ENCODE results near the gene ZNF132.

Gene ZNF132

DNA sequence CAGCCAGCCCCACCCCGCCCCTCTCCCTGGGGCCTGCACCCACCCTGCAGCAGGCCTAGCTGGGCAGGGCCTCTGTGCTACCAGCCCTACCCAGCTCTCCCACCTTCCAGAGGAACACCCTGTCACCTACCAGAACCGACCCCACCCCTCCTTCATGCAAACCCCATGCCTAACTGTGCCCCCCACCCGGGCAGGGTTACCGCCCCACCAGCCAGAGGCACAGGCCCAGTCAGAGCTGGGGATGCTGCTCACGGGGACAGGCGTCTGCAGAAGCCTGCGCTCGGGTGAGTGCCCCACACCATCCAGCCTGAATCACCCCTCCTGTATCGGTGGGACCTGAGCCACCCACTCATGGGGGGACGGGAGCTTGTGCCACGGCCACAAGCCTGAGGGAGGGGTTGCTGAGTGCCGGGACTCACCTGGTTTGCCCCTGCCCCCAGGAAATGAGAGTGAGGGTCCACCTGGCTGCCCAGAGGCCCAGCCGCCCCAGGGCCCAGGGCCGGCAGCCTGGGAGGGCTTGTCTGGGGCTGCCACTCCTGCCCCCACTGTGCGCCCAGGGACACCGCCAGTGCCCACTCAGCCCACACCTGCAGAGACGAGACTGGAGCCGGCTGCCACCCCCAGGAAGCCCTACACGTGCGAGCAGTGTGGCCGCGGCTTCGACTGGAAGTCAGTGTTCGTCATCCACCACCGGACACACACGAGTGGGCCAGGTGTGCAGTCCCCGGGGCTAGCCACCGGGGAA lies 40.0 kb upstream of the ZNF132 start:
- no peak for DNase-seq (ENCODE audit: low read depth)
- no peak overlapping the region for H3K4me3 ChIP-seq (ENCODE audit: control insufficient read depth, low read depth, low read length)
- TF ChIP-seq, protein P1, sequence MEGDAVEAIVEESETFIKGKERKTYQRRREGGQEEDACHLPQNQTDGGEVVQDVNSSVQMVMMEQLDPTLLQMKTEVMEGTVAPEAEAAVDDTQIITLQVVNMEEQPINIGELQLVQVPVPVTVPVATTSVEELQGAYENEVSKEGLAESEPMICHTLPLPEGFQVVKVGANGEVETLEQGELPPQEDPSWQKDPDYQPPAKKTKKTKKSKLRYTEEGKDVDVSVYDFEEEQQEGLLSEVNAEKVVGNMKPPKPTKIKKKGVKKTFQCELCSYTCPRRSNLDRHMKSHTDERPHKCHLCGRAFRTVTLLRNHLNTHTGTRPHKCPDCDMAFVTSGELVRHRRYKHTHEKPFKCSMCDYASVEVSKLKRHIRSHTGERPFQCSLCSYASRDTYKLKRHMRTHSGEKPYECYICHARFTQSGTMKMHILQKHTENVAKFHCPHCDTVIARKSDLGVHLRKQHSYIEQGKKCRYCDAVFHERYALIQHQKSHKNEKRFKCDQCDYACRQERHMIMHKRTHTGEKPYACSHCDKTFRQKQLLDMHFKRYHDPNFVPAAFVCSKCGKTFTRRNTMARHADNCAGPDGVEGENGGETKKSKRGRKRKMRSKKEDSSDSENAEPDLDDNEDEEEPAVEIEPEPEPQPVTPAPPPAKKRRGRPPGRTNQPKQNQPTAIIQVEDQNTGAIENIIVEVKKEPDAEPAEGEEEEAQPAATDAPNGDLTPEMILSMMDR (conservative IDR thresholded peaks at IDR 0.05; ENCODE audit: control insufficient read depth, insufficient read depth, low read depth, low read length), result no peak

DNA sequence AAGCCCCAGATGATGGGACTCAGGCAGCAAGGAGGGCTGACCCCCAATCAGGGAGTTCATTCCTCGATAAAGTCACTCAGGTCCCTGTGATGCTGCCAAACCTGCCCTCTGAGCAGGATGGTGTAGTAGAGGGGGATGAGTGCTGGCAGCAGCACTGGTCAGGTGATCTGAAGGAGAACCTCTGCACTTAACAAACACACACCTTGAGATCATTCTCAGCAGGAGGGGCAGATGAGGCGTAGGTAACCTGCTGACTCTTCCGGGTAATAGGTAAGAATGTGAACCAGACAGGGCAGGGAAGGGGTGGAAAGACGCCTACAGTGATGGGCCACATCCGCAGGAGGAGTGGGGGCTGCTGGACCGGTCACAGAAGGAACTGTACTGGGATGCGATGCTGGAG lies 39.4 kb upstream of the ZNF132 start:
- no peak for DNase-seq (ENCODE audit: low read depth)
- H3K4me3 ChIP-seq (ENCODE audit: control insufficient read depth, low read depth, low read length), result no peak overlapping the region
- TF ChIP-seq, protein P1 (conservative IDR thresholded peaks at IDR 0.05; ENCODE audit: control insufficient read depth, insufficient read depth, low read depth, low read length), result no peak

DNA sequence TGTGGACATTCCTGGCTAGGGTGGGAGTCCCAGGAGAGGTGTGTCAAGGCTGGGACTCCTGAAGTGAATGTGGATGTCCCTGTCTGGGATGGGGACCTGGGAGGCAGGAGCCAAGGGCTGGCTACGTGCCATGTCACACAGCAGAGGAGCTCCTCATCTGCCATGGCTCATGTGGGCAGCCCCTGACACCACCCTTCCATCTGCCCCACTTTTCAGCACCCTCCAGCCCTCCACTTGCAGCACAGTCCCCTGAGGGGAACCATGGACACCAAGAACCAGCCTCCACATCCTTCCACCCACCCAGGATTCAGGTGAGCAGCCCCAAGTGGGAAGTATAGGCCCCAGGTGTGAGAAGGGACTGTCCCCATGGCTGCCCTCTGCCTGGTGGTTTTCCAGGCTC lies 37.9 kb upstream of the ZNF132 start:
- no peak overlapping the region for H3K4me3 ChIP-seq (ENCODE audit: control insufficient read depth, low read depth, low read length)
- TF ChIP-seq, protein P1 (conservative IDR thresholded peaks at IDR 0.05; ENCODE audit: control insufficient read depth, insufficient read depth, low read depth, low read length), result no peak
- no peak for DNase-seq (ENCODE audit: low read depth)

DNA sequence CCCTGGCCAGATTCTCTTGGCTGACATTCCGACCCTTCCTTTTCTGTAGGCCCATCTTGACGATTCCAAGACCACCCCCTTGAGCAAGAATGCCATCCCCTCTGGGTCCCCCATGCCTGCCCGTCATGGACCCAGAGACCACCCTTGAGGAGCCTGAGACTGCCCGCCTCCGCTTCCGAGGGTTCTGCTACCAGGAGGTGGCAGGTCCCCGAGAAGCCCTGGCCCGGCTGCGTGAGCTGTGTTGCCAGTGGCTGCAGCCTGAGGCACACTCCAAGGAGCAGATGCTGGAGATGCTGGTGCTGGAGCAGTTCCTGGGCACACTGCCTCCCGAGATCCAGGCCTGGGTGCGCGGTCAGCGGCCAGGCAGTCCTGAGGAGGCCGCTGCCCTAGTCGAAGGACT lies 37.2 kb upstream of the ZNF132 start:
- TF ChIP-seq, protein P1 (conservative IDR thresholded peaks at IDR 0.05; ENCODE audit: control insufficient read depth, insufficient read depth, low read depth, low read length), result no peak
- no peak overlapping the region for H3K4me3 ChIP-seq (ENCODE audit: control insufficient read depth, low read depth, low read length)
- DNase-seq (ENCODE audit: low read depth), result no peak

DNA sequence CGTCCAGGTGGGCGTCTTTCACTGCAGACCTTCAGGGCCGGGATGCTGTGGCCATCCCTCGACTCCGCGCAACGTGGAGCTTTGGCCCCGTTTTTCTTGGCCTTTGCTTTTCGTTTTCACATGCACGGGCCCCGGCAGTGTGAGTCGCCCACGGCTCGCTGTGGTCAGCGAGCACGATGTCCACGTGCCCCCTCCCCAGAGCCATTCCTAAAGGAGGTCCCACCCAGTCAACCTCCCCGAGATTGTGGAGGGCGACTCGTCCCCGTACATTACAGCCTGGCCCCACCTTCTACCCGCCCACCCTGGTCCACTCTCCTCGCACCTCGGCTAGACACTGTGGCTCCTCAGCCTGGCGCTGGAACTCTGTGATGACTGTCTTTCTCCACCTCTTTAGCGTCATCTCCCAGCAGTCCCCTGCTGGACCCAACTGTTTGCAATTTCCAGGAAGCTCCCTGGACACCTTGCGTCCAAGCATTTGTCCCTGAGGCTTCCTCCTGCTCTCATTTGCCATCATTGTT lies 36.6 kb upstream of the ZNF132 start:
- H3K4me3 ChIP-seq (ENCODE audit: control insufficient read depth, low read depth, low read length), result peak overlapping the region; percentile 72
- TF ChIP-seq, protein P1 (conservative IDR thresholded peaks at IDR 0.05; ENCODE audit: control insufficient read depth, insufficient read depth, low read depth, low read length), result no peak
- peak; percentile 40 for DNase-seq (ENCODE audit: low read depth)

GRCh38 chr19:58475714-58476497 lies 36.0 kb upstream of the ZNF132 start, which contains the start of gene ZNF446:
ZNF446 (plus strand) TSS chr19:58476352; CDS start chr19:58477219, 867 bp downstream.
- TF ChIP-seq, protein P1 (conservative IDR thresholded peaks at IDR 0.05; ENCODE audit: control insufficient read depth, insufficient read depth, low read depth, low read length), result no peak
- peak within 1 kb of the TSS; percentile 72 for H3K4me3 ChIP-seq (ENCODE audit: control insufficient read depth, low read depth, low read length)
- DNase-seq (ENCODE audit: low read depth), result peak; percentile 97
